HG02840 (cell line): ENCODE measurements around the gene GBA2.

Experiments used
- ATAC-seq: cut with Tn5 transposase; IDR thresholded peaks from one replicate; pipeline ENCODE4 v1.9.1; 2021; ENCODE audit warnings: mild to moderate bottlenecking, moderate library complexity, moderate number of reproducible peaks; ENCODE audit not compliant: unreplicated experiment, low FRiP score

GBA2 gene

GRCh38 chr9:35697486-35697885, 51.5 kb downstream of the GBA2 start:
- no peak for ATAC-seq

- ATAC-seq, result no peak
These were observed 52.4 kb downstream of the GBA2 start for GRCh38 chr9:35696520-35697215.

- ATAC-seq, result no peak
These were observed 53.1 kb downstream of the GBA2 start for GRCh38 chr9:35695943-35696401.

- no peak for ATAC-seq
These were observed 57.2 kb downstream of the GBA2 start for GRCh38 chr9:35691757-35692301.

- ATAC-seq, result no peak
These were observed 57.7 kb downstream of the GBA2 start for GRCh38 chr9:35691334-35691650.

GRCh38 chr9:35690614-35691333, 58.3 kb downstream of the GBA2 start:
- ATAC-seq, result no peak

- no peak for ATAC-seq
These were observed 58.8 kb downstream of the GBA2 start for GRCh38 chr9:35690294-35690613.

- no peak for ATAC-seq
These were observed 59.3 kb downstream of the GBA2 start, which contains the start of gene TPM2 for GRCh38 chr9:35689542-35690293. Gene TPM2, minus strand, starts transcription at chr9:35689925. Its CDS starts 108 bp downstream, at chr9:35689817.

GRCh38 chr9:35688558-35689541, 60.2 kb downstream of the GBA2 start:
- ATAC-seq, result no peak

- ATAC-seq, result no peak
These were observed 61.0 kb downstream of the GBA2 start for GRCh38 chr9:35687972-35688557.

GRCh38 chr9:35687306-35687705, 61.7 kb downstream of the GBA2 start:
- ATAC-seq, result no peak
